ENCODE measurements around the gene TRPM3. TPM values are rescaled to one million over a fixed set of nuclear protein-coding genes. Genes with fewer than 3 reads are reported as not detected.
A peak's percentile ranks its signal among the peaks of the same experiment; 100 is the strongest.

The TRPM3 gene
- total RNA-seq, 1 experiment from 2014 or later, result 3.9 TPM

GRCh38 chr9:70607926-70608325 lies 513.5 kb downstream of the TRPM3 start:
- no peak for DNase-seq (ENCODE audit: low read depth, low spot score)
- in situ Hi-C loops (cut with HindIII; ENCODE audit: low pct_unique_long_range_greater_than_20kb, low sequenced_read_pairs), result loop anchor here (25.0 kb wide), 1 partner anchor 271 kb away; no protein-coding TSS in a partner anchor

GRCh38 chr9:70607329-70607728 lies 514.1 kb downstream of the TRPM3 start:
- in situ Hi-C loops (cut with HindIII; ENCODE audit: low pct_unique_long_range_greater_than_20kb, low sequenced_read_pairs), result loop anchor here (25.0 kb wide), 1 partner anchor 270 kb away; no protein-coding TSS in a partner anchor
- DNase-seq (ENCODE audit: low read depth, low spot score), result no peak

- in situ Hi-C loops (cut with HindIII; ENCODE audit: low pct_unique_long_range_greater_than_20kb, low sequenced_read_pairs), result loop anchor here (25.0 kb wide), 1 partner anchor 266 kb away; no protein-coding TSS in a partner anchor
- DNase-seq (ENCODE audit: low read depth, low spot score), result no peak
These were observed 518.4 kb downstream of the TRPM3 start for GRCh38 chr9:70603020-70603411.

- DNase-seq (ENCODE audit: low read depth, low spot score), result peak; percentile 91
- in situ Hi-C loops (cut with HindIII; ENCODE audit: low pct_unique_long_range_greater_than_20kb, low sequenced_read_pairs), result loop anchor here (25.0 kb wide), 1 partner anchor 265 kb away; no protein-coding TSS in a partner anchor
These were observed 519.0 kb downstream of the TRPM3 start for GRCh38 chr9:70602321-70603019.

GRCh38 chr9:70601000-70601951 lies 520.1 kb downstream of the TRPM3 start:
- in situ Hi-C loops (cut with HindIII; ENCODE audit: low pct_unique_long_range_greater_than_20kb, low sequenced_read_pairs), result loop anchor here (25.0 kb wide), 1 partner anchor 264 kb away; no protein-coding TSS in a partner anchor
- DNase-seq (ENCODE audit: low read depth, low spot score), result peak; percentile 100

- DNase-seq (ENCODE audit: low read depth, low spot score), result no peak
- in situ Hi-C loops (cut with HindIII; ENCODE audit: low pct_unique_long_range_greater_than_20kb, low sequenced_read_pairs), result loop anchor here (25.0 kb wide), 1 partner anchor 263 kb away; no protein-coding TSS in a partner anchor
These were observed 520.9 kb downstream of the TRPM3 start for GRCh38 chr9:70600506-70600905.

- in situ Hi-C loops (cut with HindIII; ENCODE audit: low pct_unique_long_range_greater_than_20kb, low sequenced_read_pairs), result no loop called here
- no peak for DNase-seq (ENCODE audit: low read depth, low spot score)
These were observed 523.5 kb downstream of the TRPM3 start for GRCh38 chr9:70597886-70598285.

- in situ Hi-C loops (cut with HindIII; ENCODE audit: low pct_unique_long_range_greater_than_20kb, low sequenced_read_pairs), result no loop called here
- DNase-seq (ENCODE audit: low read depth, low spot score), result no peak
These were observed 526.2 kb downstream of the TRPM3 start for GRCh38 chr9:70595211-70595610.

GRCh38 chr9:70594386-70594944 lies 527.0 kb downstream of the TRPM3 start:
- peak; percentile 21 for DNase-seq (ENCODE audit: low read depth, low spot score)
- in situ Hi-C loops (cut with HindIII; ENCODE audit: low pct_unique_long_range_greater_than_20kb, low sequenced_read_pairs), result no loop called here

GRCh38 chr9:70593241-70593640 lies 528.2 kb downstream of the TRPM3 start:
- in situ Hi-C loops (cut with HindIII; ENCODE audit: low pct_unique_long_range_greater_than_20kb, low sequenced_read_pairs), result no loop called here

GRCh38 chr9:70590315-70590677 lies 531.1 kb downstream of the TRPM3 start:
- DNase-seq (ENCODE audit: low read depth, low spot score), result peak; percentile 95
- in situ Hi-C loops (cut with HindIII; ENCODE audit: low pct_unique_long_range_greater_than_20kb, low sequenced_read_pairs), result no loop called here

More at GRCh38 chr9:70593241-70593640, 528.2 kb downstream of the TRPM3 start:
- DNase-seq (ENCODE audit: low read depth, low spot score), result no peak

GRCh38 chr9:70589571-70590314 lies 531.7 kb downstream of the TRPM3 start:
- no peak for DNase-seq (ENCODE audit: low read depth, low spot score)
- in situ Hi-C loops (cut with HindIII; ENCODE audit: low pct_unique_long_range_greater_than_20kb, low sequenced_read_pairs), result no loop called here

- DNase-seq (ENCODE audit: low read depth, low spot score), result peak; percentile 88
- in situ Hi-C loops (cut with HindIII; ENCODE audit: low pct_unique_long_range_greater_than_20kb, low sequenced_read_pairs), result no loop called here
These were observed 532.4 kb downstream of the TRPM3 start for GRCh38 chr9:70588999-70589398.

- no peak for DNase-seq (ENCODE audit: low read depth, low spot score)
- in situ Hi-C loops (cut with HindIII; ENCODE audit: low pct_unique_long_range_greater_than_20kb, low sequenced_read_pairs), result no loop called here
These were observed 533.0 kb downstream of the TRPM3 start for GRCh38 chr9:70588381-70588780.

GRCh38 chr9:70587201-70587600 lies 534.2 kb downstream of the TRPM3 start:
- DNase-seq (ENCODE audit: low read depth, low spot score), result no peak
- in situ Hi-C loops (cut with HindIII; ENCODE audit: low pct_unique_long_range_greater_than_20kb, low sequenced_read_pairs), result no loop called here

GRCh38 chr9:70586476-70586875 lies 534.9 kb downstream of the TRPM3 start:
- in situ Hi-C loops (cut with HindIII; ENCODE audit: low pct_unique_long_range_greater_than_20kb, low sequenced_read_pairs), result no loop called here
- DNase-seq (ENCODE audit: low read depth, low spot score), result no peak

GRCh38 chr9:70581955-70582350 lies 539.5 kb downstream of the TRPM3 start:
- peak; percentile 36 for DNase-seq (ENCODE audit: low read depth, low spot score)
- in situ Hi-C loops (cut with HindIII; ENCODE audit: low pct_unique_long_range_greater_than_20kb, low sequenced_read_pairs), result no loop called here

Data from SK-MEL-5 (cell line).